IPS-NIHi11 (cell line): ENCODE measurements around the gene NTSR2.
"Not testable (repeated sequence)": the region's sequence is repeated elsewhere in the genome, so short reads cannot be mapped to it uniquely, and the experiment has no call there.

ENCODE experiments used
- DNase-seq: peaks from one replicate; pipeline ENCODE4 v3.0.0; 2012; ENCODE audit warnings: mixed read lengths, low spot score

Gene NTSR2

DNA sequence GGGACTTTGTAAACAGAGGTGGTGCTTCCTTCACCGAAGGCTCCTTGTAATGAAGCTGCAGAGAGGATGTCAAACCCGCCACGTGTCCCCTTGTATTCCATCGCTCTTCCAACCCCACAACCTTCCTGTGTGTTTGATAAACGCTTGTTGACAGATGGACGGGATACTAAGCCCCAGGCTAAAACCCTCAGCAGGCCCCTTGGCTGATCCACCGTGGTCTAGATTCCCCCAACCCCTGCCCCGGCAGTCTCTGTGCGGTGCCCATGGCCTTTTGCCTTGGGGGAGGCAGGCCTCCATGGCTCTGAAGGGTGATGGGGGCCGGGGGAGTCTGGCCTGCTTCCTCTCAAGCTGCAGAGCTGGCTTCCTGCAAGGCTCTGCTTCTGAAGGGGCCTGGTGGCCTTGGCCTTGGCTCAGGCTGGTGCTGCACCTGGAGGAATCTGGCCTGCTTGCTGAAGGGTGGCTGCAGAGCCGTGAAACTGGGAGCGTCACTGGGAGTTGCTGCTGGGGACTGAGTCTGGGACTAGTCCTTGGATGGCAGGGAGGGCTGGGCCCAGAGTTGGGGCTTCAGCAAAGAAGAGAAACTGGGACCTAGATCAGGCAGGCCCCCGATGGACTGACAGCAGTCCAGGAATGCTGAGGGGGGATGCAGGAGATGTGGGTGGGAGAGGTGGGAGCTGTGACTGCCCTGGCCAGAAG is 9.6 kb upstream of the NTSR2 start:
- DNase-seq = no peak

DNA sequence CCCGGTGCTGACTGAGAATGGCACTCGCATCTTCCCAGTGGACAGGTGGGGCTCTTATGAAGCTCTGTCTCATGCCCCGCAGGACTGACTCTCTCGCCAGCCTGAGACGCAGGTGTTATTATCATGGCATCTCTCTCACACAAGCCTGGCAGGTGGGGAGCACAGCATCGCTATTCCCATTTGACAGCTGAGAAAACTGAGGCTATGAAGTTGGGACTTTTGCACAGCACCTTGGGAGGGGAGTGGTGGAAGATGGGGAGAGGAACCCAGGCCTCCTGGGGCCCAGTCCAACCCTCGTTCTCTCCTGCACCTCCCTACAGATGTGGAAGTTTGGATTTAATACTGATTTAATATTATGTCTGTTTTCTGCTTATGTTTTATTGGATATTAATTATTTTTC is 9.0 kb upstream of the NTSR2 start:
- no peak for DNase-seq

DNA sequence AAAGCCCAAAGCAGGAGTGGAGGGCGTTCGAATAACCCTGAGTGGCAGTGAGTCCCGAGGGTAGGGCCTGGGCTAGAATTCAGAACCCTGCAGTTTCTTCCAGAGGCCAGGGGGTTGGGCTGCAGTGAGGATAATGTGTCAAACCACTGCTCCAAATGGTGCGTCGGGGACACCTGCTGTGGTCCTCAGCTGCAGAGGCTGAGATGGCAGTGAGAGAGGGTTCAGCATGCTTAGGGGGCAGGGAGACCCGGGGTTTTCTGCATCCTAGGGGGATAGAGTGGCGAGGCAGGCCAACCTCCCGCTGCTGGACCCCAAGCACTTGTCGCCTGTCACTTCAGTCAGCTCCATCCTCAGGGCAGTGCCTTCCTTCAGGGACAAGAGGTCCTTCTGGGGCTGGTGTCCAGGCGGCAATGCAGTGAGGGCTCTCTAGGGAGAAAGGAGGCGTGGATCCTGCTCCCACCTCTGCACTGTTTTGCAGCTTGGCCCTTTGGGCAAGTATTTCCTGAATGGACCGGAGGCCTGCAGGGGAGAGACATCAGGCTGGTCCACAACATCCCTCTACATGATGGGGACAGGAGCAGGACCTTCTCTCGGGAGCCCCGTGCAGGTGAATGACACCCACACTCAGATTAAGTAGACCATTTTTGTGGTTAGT is 8.4 kb upstream of the NTSR2 start:
- no peak for DNase-seq

DNA sequence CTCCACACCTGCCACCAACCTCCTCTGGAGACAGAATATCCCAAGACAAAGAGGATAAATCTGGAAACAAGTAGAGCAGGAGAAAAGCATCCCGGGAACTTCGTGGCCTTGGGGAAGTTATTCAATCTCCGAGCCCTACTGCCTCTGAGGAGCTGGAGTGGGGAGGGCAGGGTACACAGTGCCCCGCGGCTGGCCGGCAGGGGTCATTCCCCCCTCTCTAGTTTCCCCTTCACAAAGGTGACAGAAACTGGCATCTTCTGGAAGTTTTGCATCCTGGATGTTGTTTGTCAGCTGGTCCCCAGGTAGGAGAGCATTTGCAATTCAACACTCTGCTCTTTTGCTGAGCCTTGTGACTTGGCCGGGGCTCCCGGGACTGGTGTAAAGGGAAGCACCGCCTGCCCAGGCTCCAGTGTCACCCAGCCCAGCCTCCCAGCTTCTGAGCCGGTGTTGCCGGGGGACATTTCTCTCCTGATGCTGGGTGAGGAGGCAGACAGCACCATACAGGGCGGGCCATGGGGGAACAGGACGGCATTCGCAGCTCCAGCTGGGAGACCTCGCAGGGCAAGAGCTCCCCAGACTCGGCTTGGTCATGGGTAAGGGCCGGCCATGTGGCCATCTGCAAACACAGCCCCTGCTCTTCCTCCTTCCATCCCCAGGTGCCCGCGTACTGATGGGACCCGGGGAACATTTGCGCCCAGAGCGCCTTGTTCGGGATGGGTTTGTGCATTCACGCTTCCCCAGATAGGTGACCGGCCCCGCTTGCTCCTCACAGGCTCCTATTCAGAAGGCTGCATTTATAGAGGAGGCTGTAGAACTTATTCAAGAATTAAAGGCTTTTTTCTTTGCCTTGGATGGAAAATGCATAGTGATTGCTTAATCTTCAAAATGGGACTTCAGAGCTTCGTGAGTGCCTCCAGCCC is 7.4 kb upstream of the NTSR2 start:
- peak; percentile 50 for DNase-seq

DNA sequence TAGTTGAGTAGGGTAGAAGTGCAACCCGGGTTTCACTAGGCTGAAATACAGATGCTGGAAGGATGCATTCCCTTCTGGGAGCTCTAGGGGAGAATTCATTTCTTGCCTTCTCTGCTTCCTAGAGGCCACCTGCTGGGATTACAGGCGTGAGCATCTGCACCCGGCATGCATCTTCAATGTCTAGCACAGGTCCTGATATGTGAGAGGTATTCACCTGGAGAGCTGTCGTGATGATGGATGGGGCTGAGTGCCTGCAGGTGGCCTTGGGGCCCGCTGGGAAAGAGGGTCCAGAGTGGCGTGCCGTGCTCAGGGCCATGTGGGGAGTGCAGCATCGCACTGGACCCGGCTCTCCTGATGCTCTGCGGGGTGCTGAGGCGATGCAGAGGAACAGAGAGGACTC is 6.6 kb upstream of the NTSR2 start:
- DNase-seq = no peak

DNA sequence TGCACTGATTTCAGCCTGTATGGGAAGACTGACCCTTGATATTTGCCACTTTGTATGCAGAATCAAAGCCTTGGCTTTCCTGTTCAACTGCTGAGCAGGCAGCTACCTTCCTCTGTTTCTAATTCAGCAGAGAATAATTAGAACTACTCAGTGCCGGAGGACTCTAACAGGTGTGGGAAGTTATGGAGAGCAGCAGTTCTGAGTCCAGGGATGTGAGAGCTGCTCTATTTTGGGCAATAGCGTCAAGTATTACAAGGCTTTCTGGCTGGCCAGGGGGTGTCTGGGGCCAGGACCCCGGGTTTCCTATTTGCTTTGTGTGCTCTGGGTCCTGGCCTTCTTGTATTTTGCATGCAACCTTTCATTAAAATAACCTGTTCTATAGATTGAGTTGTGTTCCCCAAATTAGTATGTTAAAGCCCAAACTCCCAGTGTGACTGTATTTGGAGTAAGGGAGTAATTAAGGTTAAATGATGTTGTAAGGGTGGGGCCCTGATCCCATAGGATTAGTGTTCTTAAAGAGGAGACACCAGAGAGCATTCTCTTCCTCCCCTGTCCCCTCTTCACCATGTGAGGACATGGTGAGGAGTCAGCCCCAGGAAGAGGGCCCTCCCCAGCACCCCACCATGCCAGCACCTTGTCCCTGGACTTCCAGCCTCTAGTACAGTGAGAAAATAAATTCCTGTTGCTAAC is 5.6 kb upstream of the NTSR2 start:
- no peak for DNase-seq

DNA sequence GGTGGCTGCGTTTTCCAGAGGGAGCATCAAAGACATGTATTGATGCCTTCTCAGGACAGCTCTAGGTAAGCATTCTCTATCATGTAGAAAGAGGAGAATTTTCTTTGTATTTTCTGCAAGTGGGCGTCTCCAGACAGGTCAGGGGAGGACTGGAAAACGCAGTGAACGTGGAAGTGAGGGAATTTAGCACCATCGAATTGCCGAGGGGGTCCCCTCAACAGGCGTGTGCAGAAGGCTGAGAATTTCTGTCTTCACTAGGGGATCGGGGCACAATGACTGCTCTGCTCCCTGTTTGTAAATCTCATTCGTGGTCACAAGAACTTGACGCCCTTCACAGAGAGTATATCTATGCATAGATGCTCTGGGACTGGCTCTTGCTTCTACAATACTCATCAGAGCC is 5.0 kb upstream of the NTSR2 start:
- DNase-seq = no peak

DNA sequence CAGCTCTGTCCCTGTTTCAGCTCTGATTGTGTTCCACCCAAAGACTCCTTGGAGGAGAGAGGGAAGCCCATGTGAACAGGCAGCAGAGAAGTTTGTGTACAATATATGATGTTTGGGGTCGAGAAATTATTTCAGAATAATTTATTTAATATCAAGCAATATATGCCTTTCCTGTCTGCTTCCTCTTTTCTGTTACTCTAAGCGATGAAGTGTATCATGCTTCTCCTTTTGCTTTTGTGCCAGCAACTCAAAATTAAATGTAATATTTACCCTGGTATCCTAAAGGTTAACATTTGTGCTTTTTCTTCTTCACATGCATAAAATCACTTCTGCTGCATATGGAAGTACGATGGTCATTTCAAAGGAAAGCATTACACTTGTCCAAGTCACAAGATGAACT is 2.4 kb upstream of the NTSR2 start:
- no peak for DNase-seq

DNA sequence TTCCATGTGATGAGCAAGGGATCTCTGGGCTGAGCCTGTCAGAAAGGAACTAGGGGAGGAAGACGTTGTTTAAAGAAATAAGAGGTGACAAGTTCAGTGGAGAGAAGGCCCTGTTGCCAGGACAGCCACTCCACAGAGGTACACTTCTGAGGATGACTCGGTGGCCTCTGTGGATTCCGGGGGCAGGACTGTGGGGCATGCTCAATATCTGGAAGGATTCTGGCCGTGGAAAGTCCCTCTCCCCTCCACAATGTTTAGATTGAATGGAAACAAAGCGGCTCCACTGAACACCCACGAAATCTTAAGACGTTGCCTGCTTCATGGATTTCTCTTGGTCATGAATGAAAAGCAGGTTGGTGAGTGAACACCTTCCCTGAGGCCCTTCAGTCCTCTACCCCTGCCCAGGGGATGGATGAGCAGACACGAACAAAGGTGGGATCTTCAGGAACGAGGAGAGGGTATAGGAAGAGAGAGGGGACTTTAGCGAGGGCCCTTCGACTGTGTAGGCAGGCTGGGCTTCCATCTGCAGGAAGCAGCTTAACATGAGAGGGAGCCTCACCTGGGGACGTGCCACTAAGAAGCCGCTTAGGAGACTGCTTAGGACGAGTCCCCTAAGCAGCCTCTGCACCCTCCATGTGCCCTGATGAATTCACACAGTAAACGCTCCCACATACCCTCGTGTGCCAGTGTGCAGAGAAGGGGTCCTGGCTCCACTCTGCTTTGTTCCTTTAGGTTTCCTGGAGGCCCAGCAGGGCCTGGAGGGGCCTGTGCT is 1.9 kb downstream of the NTSR2 start:
- no peak for DNase-seq

DNA sequence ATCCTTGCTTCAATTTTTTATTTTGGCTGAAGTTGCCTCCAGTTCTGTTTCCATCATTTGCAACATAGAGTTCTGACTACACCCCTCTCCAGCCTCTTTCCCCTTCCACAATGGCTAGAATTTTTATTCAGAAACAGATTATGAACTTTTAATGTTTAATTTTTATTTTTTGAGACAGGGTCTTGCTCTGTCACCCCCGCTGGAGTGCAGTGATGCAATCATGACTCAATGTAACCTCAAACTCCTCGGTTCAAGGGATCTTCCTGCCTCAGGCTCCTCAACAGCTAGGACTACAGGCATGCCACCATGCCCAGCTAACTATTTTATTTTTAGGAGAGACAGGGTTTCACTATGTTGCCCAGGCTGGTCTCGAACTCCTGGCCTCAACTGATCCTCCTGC is 2.8 kb downstream of the NTSR2 start:
- no peak for DNase-seq

DNA sequence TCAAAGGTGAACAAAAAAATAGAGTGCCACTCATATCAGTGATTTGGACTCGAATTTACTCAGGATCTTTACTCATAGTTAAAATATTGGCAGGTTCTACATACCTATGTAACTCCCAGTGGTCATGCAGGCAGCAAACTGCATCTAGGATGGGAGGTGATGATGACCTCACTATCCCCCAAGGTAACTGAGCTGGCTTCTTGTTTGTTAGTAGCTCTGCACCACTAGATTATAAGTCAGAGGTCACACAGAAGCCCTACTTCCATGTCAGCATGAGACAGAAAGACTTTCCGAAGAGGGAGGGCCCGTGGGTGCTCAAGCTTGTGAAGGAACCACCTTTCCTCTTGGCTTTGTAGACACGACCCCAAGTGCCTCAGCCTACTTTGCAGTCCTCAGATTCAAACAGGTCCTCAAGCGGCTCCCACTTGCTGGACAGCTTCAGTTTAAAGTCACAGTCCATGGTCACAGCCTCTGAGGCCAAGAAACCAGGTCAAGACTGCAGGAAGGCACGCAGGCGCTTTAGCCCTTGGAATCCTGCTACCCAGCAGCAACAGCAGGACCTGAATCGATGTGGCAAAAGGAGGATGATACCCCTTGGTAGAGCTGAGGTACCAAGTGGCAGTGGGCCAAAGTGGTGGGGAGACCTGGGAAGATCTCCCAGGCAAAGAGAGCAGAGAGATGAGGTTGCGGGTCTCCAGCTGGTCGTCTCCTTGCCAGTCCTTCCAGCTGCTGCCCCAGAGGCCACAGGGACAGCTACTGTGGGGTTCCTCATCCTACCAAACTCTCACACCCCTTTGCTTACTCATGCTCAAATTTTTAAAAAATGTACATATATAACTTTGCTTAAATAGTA is 4.3 kb downstream of the NTSR2 start:
- no peak for DNase-seq

DNA sequence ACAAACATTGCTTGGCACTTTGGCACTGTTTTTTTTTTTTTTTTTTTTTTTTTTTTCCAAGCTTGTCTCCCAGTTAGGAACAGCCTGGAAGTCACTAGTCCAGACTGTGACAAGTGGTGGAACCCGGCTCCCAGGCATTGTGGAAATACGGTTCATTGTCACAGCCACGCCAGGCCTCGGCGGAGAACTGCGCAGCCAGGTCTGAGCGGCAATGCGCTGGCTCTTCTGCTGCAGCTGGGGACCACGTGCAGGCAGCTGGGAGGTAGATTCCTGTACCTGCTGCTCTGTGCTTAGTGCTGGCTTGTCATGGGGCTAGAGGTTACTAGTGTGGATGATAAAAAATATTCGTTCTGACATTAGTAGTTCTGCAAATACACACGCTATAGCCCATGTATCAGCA is 5.0 kb downstream of the NTSR2 start:
- no peak for DNase-seq

DNA sequence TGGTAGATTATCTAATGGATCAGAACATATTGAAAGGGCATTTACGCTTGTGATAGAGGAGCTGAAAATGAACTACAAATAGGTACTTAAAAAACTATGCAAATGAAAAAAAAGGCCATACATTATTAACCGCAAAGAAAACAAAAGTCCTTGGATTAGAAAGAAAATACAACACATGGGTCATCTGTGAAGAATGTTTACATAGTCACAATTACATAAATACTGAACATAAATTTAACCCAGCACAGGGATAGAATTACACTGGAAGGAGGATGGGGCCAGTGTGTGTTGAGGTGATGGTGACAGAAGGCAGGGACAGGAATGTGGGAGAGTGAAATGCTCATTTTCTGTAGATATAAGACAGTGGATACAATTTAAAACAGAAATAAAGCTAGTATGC is 6.6 kb downstream of the NTSR2 start:
- no peak for DNase-seq

DNA sequence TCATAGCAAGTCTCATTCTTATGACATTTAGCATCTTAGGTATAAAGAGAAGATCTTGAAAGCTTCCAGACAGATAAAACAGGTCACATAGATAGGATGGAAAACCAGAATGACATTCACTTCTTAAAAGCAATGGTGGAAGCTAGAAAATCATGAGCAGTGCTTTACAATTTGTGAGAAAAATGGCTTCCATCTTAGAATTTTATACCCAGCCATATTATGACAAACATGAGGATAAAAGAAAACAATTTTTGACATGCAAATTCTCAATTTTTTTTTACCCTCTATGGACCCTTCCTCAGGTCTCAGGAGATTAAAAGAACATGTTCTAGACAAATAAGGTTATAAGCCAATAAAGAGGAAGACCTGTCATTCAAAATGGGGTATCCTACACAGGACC is 7.1 kb downstream of the NTSR2 start:
- no peak for DNase-seq

DNA sequence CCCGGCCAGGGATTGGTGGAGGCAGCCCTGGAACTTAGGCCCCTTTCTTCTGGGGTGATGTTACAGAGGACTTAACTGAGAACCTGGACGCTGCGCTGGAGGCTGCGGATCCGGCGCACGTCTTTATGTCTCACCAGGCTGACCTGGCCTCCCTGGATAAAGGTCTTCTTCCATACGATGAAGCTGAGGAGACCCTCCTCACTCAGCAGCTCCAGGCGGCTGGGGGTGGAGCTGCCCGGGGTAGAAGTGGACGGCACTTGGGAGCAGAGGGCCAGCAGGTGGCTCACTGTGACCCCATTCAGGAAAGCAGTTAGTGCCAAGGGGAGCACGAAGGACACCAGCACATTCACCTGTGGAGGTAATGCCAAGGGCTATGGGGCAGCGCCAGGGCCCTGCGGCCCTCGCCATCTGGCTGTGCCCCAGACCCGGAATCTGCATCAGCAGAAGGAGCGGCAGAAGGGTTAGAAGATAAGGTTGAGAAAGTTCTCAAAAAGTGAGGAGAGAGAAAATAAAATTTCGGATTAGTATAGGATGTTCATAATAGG is 8.0 kb downstream of the NTSR2 start:
- no peak for DNase-seq

DNA sequence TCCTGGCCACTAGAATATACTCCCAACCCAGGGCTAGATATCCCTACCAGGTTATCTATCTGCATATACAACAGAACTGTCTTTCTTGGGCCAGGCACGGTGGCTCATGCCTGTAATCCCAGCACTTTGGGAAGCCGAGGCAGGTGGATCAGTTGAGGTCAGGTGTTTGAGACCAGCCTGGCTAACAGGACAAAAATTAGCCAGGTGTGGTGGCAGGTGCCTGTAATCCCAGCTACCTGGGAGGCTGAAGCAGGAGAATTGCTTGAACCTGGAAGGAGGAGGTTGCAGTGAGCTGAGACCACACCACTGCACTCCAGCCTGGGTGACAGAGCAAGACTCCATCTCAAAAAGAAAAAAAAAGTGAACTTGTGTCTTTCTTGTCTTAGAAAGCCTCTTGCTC is 9.6 kb downstream of the NTSR2 start:
- DNase-seq = not testable (repeated sequence)

DNA sequence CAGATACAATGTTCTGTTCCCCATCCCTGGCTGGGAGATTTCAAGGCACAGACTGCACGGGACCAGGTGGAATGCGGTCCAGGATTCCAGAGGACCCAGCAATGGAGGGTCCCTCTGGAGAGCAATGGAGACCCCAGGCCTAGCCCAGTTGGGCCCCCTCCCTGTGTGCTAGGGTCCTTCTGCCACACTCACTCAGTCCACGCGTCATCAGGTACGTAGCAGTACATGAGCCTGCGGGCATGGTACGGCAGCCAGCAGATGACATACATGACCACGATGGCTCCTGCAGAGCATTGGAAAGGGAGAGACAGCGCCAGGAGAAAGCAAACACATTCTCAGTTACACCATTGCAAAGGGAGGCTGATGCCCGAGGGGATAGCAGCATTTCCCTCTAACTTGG is 10.1 kb downstream of the NTSR2 start:
- DNase-seq = no peak

DNA sequence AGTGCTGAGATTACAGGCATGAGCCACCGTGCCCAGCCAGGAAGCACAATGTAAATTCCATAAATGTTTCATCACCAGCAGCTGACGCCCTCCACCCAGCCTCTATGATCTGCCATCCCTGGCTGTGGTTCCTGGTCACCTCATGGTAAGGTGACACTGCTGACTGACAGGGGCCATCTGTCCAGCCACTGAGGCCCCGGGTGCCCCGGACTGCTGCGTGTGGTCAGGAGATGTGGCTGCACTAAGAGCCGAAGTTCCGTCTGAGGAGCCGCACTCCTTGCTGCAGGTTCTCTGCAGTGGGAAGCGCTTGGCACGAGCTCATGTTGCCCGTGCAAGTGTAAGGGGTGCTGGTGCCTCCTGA is 10.9 kb downstream of the NTSR2 start:
- DNase-seq = no peak

DNA sequence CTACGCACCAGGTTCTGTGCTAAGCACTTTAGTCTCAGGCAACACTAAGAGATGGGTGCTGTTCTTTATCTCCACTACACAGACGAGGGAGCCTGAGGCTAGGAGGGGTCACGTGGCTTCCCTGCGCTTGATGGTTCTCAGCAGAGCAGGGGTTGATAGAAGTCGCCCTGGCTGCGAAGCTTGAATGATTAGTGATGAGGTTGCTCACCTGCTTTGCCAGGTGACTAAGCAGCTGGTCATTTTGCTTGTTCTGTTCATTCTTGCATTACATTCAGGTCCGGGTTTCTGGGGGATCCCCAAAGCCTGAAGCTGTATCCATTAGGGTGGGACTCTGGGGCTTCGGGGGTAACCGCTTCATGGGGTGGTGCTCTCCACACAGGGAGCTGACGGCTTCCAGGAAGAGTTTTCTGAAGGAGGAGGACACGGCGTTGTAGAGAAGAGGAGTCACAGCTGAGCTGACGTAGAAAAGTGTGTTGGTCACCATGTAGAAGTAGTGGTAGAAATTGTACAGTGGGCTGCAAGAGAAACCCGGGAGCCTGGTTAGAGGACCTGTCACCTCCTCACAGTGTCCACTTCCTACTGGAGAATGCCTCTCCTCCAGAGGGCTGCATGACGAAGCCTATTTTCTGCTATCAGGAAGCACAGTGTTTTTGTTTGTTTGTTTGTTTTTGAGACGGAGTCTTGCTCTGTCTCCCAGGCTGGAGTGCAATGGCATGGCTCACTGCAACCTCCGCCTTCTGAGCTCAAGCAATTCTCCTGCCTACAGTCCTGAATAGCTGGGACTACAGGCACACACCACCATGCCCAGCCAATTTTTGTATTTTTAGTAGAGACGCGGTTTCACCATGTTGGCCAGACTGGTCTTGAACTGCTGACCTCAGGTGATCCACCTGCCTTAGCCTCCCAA is 11.5 kb downstream of the NTSR2 start:
- no peak for DNase-seq
